GM19372 (cell line): ENCODE data around the gene LYPD5.
A peak's percentile ranks its signal among the peaks of the same experiment; 100 is the strongest.
"Not testable (repeated sequence)": the region's sequence is repeated elsewhere in the genome, so short reads cannot be mapped to it uniquely, and the experiment has no call there.

Experiments
- ATAC-seq: cut with Tn5 transposase; IDR thresholded peaks from one replicate; pipeline ENCODE4 v1.9.1; 2021; ENCODE audit warnings: mild to moderate bottlenecking, low read depth, moderate library complexity; ENCODE audit not compliant: unreplicated experiment

LYPD5 gene

GRCh38 chr19:43779147-43779819, 23.0 kb downstream of the LYPD5 start:
- ATAC-seq, result no peak

DNA sequence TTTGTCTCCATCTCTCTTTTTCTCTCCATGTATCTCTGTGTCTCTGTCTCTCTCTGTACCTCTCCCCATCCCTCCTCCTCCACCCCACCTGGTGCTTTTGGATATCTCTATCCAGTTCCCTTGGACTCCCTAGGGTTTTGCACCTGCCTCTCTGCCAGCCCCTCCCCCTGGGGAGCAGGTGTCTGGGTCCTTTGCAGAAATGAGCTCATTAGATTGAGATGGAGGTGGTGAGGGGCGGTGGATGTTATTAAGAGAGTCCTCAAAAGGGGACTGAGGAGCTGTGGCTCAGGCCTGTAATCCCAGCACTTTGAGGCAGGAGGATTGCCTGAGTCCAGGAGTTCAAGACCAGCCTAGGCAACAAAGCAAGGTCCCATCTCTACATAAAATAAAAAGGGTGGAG, 23.6 kb downstream of the LYPD5 start:
- ATAC-seq, result no peak

DNA sequence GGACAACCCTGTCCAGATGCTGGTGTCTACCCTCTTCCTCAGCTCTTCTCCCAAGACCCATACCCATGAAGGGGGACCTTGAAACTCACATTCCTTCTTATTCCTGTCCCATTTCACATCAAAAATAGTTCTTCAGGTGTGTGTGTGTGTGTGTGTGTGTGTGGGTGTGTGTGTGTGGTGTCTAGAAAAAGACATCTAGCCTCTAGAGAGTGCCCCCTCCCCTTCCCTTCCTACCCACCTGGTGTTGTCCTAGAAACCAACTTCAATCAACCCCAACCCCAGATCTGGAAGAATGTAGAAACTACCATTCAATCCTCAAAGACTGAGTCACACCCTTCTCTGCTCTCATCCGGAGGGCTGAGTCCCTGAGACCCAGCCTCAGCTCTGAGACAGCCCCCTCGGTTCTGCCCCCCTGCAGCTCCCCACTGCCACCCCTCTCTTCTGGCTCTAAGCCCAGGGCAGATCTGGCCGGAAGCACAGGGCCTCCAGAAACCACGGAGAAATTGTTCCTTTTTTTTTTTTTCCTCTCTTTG, 25.0 kb downstream of the LYPD5 start:
- no peak for ATAC-seq

DNA sequence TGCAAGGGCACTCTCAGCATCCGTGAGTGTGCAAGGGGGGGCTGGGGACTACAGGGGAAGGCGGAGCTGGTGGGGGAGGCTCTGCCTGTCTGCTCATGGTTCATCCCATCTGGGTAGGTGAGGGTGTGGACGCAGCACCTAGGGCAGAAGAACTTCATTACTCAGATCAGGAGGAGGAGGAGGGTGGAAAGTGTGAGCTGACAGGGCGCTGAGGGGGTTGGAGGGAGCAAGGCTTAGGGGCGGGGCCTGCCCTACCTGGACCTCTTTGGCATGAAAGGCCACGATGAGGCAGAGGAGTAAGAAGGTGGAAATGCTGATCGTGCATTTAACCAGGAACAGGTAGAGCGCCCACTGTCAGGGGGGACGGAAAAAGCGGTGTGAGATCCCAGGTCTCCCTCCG, 26.0 kb downstream of the LYPD5 start:
- ATAC-seq, result no peak

DNA sequence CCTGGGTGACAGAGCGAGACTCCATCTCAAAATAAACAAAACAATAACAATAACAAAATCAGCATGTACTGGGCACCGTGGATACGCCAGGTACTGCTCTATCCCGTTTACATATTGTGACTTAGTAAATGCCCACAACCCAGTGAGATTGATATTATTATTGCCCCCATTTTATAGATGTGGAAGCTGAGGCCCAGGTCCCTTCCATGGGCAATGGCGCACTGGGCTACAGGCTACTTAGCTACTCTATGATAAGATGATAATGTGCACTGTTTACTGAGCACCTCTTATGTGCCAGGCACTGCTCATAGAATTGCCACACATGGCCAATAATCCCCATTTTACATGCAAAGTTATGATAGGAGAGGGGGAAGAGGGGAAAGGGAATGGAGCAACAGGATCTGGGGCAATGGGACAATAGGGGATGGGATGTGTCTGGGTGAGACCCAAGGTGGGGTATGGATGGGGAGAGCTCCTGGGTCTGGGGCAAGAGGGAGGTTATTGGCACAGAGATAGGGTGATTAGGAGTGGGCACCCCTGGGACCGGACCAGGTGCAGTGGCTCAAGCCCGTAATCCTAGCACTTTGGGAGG, 26.9 kb downstream of the LYPD5 start:
- ATAC-seq, result no peak

- not testable (repeated sequence) for ATAC-seq
These were observed 27.3 kb downstream of the LYPD5 start for GRCh38 chr19:43774940-43775258.

DNA sequence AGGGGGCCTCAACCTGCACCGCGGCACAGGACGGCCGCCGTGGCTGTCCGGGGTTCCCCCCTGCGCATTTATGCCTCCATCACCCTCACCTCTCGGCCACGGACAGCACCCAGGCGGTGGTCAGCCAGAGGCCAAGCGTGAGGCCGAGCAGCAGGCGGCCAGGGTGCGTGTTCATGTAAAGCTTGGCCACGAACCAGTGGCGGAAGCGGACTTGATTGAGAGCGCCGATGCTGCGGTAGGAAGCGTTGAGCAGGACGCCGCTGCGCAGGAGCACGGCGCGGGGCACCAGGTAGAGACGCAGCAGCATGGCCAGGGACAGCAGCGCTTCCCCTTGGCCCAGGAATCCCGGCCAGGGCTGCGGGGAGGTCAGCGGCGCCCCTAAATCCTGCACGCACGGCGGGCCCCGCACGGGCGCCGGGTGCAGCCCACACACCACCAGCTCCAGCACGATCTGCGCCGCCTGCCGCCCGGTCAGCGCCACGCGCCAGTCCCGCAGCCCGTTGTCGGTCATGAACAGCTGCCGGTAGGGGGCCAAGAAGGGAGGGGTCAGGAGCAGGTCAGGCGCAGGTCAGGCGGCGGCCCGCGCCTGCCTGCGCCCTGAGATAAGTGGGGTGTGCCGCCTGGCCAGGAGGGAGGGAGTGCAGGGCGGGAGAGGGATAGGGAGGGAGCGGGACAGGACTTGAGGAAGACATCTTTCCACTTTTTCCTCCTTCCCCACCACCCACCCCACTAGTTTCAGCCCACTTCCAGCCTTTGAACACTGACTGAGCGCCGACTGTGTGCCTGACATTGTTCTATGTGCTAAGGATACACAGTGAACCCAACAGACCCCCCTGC, 27.9 kb downstream of the LYPD5 start:
- ATAC-seq, result no peak

DNA sequence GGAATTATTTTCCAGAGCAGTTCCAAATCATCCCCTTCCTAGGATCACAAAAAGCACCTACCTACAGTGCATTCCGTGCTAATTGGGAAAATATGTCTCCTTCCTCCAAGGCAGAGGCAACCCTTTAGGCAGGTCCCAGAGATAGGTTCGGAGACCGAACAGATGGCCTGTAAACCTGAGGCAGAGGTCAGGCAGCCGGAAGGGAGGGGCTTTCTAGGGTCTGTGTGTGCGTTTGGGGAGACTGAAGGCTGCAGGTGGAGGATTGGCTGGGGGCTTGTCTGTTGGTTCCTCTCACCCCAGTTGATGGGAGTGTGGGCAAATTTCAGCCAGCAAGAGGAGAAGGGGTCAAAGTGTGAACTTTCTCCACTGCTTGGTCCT, 28.5 kb downstream of the LYPD5 start:
- no peak for ATAC-seq

DNA sequence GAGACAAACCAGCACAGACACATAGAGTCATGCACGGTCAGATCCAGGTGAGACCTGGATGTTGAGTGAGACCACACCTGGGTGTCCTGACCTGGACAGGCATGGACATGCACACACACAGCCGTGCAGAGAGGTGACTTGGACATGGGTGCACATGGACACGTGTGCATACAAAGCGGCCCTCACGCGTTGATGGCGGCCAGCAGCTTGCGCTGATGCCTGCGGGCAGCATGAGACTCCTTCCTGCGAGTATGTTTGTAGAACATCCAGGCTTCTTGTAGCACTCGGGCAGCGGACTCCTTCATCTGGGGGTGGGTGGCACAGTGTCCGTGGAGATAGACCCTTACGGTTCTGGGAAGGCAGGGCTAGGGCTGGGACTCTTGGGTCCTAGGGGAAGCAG, 33.0 kb downstream of the LYPD5 start:
- ATAC-seq, result no peak

DNA sequence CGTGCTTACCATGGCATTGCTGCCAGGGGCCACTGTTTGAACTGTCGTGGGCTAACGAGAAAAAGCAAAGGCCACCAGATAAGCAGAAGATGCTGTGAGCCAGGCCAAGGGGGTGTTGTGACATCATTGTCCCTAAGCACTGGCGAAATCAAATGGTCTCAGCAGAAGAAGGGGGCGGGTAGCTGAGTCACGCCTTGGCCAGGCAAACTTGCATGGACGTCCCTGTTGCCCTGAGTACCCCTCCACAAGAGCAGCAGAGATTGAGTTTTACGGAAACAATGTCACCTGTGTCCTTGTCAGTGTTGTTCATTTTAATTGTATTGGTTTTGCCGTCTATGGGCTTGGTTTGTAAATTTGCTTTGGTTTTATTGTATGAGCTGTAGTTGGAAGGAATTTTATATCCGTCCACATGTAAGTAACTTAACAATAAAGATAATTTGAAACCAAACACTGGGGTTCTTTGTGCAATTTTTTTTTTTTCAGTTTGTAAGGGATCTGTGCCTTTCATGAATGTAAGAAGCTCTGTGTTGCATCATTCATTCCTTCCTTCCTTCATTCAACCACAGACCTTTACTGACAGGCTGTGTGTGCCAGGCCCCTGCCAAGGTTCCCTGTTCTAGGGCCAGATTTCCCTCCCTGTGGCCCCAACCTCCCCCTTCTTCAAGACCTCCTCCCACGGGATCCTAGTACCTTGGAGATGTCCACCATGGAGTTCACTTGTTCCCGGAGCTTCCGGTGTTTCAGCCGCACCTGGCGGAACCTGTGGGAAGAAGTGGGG, 33.8 kb downstream of the LYPD5 start:
- no peak for ATAC-seq

- ATAC-seq, result no peak
These were observed 34.4 kb downstream of the LYPD5 start for GRCh38 chr19:43767818-43768217.

GRCh38 chr19:43767316-43767715, 34.9 kb downstream of the LYPD5 start:
- no peak for ATAC-seq

DNA sequence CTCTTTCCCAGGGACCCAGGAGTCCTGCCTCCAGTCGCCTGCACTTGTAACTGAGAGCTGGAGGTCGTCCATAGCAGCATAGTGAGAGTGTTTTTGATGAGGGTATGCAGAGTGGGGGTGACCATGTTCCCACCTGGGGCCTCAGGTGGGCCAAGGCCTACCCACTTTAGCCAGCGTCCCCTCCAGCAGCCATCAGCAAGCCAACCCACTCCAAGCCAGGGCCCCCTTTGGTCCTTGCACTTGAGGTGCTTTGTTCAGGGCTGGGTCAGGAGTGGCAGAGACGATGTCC, 35.5 kb downstream of the LYPD5 start:
- no peak for ATAC-seq

GRCh38 chr19:43765109-43765876, 37.0 kb downstream of the LYPD5 start:
- peak; percentile 65 for ATAC-seq

DNA sequence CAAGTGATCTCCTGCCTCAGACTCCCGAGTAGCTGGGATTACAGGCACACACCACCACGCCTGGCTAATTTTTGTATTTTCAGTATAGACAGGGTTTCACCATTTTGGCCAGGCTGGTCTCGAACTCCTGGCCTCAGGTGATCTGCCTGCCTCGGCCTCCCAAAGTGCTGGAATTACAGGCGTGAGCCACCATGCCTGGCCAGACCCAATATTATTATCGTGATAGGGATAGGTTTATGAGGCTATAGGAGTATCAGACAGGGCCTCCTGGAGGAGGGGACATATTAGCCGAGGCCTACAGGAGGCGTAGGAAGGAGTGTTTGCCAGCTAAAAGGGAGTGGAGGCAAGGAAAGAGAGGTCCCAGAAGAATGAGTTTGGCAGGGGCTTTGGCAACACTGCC, 37.6 kb downstream of the LYPD5 start:
- not testable (repeated sequence) for ATAC-seq

DNA sequence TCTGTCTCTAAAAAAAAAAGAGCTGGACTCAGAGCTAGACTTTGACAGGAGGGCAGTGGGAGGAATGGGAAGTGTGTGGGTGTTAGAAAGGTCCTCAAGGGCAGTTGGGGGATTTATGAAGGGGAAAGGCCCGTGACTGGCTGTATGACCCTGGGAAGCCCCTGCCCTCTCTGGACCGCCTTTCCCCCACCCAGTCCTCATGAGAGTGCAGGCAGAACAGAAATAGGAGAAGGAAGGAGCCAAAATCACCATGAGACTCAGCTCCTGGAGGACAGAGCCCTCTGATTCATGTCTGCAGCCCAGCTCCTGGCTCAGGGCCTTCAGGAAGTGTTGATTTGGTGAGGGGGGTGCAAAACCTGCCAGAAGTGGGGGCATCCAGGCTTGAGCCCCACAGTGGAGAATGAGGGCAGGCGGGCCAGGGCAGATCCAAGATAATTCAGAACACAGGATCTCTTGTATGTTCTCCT, 38.7 kb downstream of the LYPD5 start:
- no peak for ATAC-seq

GRCh38 chr19:43762814-43763213, 39.4 kb downstream of the LYPD5 start:
- no peak for ATAC-seq

- no peak for ATAC-seq
These were observed 41.3 kb downstream of the LYPD5 start for GRCh38 chr19:43760941-43761340.

DNA sequence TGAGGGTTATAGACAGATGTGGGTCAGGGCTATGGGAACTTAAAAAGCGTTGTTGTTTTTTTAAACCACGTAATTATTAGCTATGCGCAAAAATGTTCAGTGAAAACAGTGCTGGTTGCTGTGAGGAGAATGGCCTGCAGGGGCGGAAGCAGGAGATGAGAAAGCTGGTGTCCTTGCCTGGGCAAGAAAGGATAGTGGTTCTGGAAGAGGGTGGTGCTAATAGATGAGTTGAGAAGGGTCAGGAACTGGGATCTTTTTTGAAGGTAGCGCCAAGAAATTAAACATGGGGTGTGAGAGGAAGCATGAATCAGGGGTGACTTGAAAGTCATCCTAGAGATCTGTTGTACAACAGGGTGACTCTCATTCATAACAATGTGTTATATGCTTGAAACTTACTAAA, 42.7 kb downstream of the LYPD5 start:
- no peak for ATAC-seq

DNA sequence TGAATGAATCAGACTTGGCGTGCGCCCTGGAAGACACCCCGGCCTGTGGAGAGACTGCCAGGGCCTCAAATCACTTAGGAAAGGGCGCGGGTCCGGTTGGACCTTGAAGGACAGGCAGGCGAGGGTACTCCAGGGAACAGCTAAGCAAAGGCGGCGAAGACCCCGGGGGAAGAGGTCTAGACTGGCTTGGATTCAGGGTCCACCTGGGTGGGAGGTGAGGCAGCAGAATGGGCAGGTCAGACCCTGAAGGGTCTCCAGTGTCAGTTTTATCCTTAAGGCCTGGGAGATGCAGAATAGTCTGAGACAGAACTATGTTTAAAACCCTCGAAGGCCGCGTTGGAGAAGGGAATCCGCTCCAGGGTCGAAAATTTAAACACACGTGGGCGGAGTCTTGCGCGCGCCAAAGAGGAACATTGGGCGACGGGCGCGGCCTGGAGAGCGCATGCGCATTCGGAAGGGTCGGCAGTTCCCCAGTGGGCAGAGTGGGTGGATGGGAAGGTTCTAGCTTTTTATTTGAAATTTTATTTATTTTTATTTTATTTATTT, 46.9 kb downstream of the LYPD5 start:
- ATAC-seq, result peak; percentile 17
